Measurements from ENCODE around the gene FAM163B.

Gene FAM163B

GRCh38 chr9:133593587-133594253, 15.5 kb downstream of the FAM163B start:
- H3K4me3 ChIP-seq (ENCODE audit: low read depth, low read length), result no peak overlapping the region
- TF ChIP-seq CTCF (IDR thresholded peaks at IDR 0.05; ENCODE audit: borderline replicate concordance, insufficient read depth, low read depth, low read length), result no peak

DNA sequence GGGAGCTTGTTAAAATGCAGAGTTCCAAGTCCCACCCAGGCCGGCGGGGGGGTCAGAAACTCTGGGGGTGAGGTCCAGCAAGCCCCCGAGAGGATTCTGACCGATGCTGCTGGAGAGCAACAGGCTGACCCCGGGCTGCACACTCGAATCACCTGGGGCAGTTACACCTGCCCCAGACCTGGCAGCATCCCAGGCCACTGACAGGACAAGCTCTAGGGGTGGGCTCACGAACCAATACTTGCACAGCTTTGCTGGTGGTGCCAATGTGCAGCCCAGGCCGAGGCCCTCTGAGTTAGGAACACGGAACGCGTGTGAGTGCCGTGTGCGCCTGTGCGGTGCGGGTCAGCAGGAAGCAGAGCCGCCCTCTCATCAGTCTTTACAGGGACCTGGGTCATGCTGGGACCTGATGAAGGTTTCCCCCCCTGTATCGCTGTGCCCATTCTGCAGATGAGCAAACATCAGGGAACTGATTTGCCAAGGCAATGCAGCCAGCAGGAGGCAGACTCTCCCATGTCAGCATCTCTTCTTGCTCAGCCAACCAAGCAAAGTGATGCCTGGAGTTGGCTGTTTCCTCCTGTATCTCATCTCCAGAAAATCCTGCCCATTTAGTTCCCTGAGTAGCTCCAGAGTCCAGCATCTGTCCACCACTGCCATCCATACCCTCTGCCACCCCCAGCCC, 16.3 kb downstream of the FAM163B start:
- no peak overlapping the region for H3K4me3 ChIP-seq (ENCODE audit: low read depth, low read length)
- TF ChIP-seq CTCF (IDR thresholded peaks at IDR 0.05; ENCODE audit: borderline replicate concordance, insufficient read depth, low read depth, low read length), result peak; percentile 51

DNA sequence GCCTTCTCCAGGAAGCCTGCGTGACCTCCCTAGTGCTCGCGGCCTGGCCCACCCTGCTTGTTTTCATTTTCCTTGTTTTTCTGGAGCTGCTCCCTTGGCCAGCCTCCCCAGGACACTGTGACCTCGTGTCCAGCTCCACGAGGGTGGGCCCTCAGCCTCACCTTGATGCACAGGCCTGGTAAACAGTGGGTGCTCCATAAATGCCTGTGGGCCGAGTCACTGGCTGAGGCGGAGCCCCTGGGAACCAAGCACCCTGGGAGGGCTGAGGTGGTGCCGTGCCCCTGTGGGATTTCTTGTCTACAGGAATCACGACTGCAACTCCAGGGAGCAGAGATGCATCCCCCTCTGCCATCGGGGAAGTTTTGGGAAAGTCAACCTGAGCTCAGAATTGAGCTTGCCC, 17.2 kb downstream of the FAM163B start:
- TF ChIP-seq CTCF (IDR thresholded peaks at IDR 0.05; ENCODE audit: borderline replicate concordance, insufficient read depth, low read depth, low read length), result no peak
- no peak overlapping the region for H3K4me3 ChIP-seq (ENCODE audit: low read depth, low read length)

- TF ChIP-seq CTCF (IDR thresholded peaks at IDR 0.05; ENCODE audit: borderline replicate concordance, insufficient read depth, low read depth, low read length), result no peak
- no peak overlapping the region for H3K4me3 ChIP-seq (ENCODE audit: low read depth, low read length)
Observed at GRCh38 chr9:133591116-133591910, 17.9 kb downstream of the FAM163B start.

GRCh38 chr9:133590231-133590855, 18.8 kb downstream of the FAM163B start:
- TF ChIP-seq CTCF (IDR thresholded peaks at IDR 0.05; ENCODE audit: borderline replicate concordance, insufficient read depth, low read depth, low read length), result no peak
- no peak overlapping the region for H3K4me3 ChIP-seq (ENCODE audit: low read depth, low read length)

- peak; percentile 77 for TF ChIP-seq CTCF (IDR thresholded peaks at IDR 0.05; ENCODE audit: borderline replicate concordance, insufficient read depth, low read depth, low read length)
- no peak overlapping the region for H3K4me3 ChIP-seq (ENCODE audit: low read depth, low read length)
Observed at GRCh38 chr9:133589454-133590227, 19.5 kb downstream of the FAM163B start.
